Progenitor cell of endocrine pancreas (in vitro differentiated cells): ENCODE measurements around the gene CALY. TPM values are rescaled to one million over a fixed set of nuclear protein-coding genes. Genes with fewer than 3 reads are reported as not detected.
A peak's percentile ranks its signal among the peaks of the same experiment; 100 is the strongest.

Source experiments
- DNase-seq: peaks from one replicate; pipeline ENCODE4 v3.0.0; 2021; ENCODE audit warnings: low spot score; ENCODE audit not compliant: unreplicated experiment
- H3K27ac Mint-ChIP-seq: 2 replicates; pipeline ENCODE4 v1.8.0; 2021; ENCODE audit warnings: mild to moderate bottlenecking, moderate library complexity, mixed read lengths
- H3K27me3 Mint-ChIP-seq: 2 replicates; pipeline ENCODE4 v1.8.0; 2021; ENCODE audit warnings: mixed read lengths
- H3K36me3 Mint-ChIP-seq: 2 replicates; pipeline ENCODE4 v1.8.0; 2022; ENCODE audit warnings: mixed read lengths; ENCODE audit not compliant: insufficient read depth
- H3K4me1 Mint-ChIP-seq: 2 replicates; pipeline ENCODE4 v1.8.0; 2021; ENCODE audit warnings: low read depth, mixed read lengths
- H3K4me3 Mint-ChIP-seq: 2 replicates; pipeline ENCODE4 v1.8.0; 2021; ENCODE audit warnings: low read depth, mild to moderate bottlenecking, moderate library complexity, mixed read lengths
- H3K9me3 Mint-ChIP-seq: 2 replicates; pipeline ENCODE4 v1.8.0; 2021; ENCODE audit warnings: low read depth, mixed read lengths
- CTCF ChIP-seq: fragments of 200-600 bp; sonication (generic); IDR thresholded peaks from one replicate; pipeline ENCODE4 v1.5.0; 2021; ENCODE audit warnings: antibody characterized with exemption, mild to moderate bottlenecking; ENCODE audit not compliant: unreplicated experiment
- total RNA-seq: library from RNA; stranded (reverse); gene quantifications from 2 replicates; pipeline ENCODE4 v1.2.1, GENCODE V29; 2021

Gene CALY
- total RNA-seq, 1 donor from 2014 or later, result 2.5 TPM

- Mint-ChIP-seq H3K27ac (no peak overlapping the region), H3K27me3 (peaks cover 23% of the 10 kb centered on the region)
- no peak for DNase-seq
Observed at GRCh38 chr10:133379801-133380666, 43.3 kb upstream of the CALY start.

GRCh38 chr10:133379152-133379800, 42.6 kb upstream of the CALY start, which contains the start of gene PAOX:
TSS of gene PAOX (plus strand) at chr10:133379262. CDS start at chr10:133379317, 55 bp downstream.
- H3K4me3 Mint-ChIP-seq, result peak within 1 kb of the TSS; percentile 71
- peak; percentile 56 for DNase-seq
- H3K4me1 Mint-ChIP-seq, result peaks cover 1% of the 10 kb centered on the region
- TF ChIP-seq CTCF, result no peak
- H3K27ac Mint-ChIP-seq, result no peak within 1 kb of the TSS
- H3K27me3 Mint-ChIP-seq, result peaks cover 29% of the 10 kb centered on the region
- no peaks in the 10 kb centered on the region for H3K9me3 Mint-ChIP-seq
- no peaks in the 10 kb centered on the region for H3K36me3 Mint-ChIP-seq

More at GRCh38 chr10:133379801-133380666, 43.3 kb upstream of the CALY start:
- H3K36me3 Mint-ChIP-seq, result peaks cover 3% of the 10 kb centered on the region
- H3K4me1 Mint-ChIP-seq, result peaks cover 1% of the 10 kb centered on the region
- peak overlapping the region; percentile 65 for H3K4me3 Mint-ChIP-seq
- no peaks in the 10 kb centered on the region for H3K9me3 Mint-ChIP-seq
- TF ChIP-seq CTCF, result no peak

GRCh38 chr10:133378251-133379096, 41.8 kb upstream of the CALY start:
- Mint-ChIP-seq H3K4me1 (peaks cover 4% of the 10 kb centered on the region), H3K9me3 (no peaks in the 10 kb centered on the region), H3K4me3 (peak overlapping the region; percentile 71), H3K27me3 (peaks cover 33% of the 10 kb centered on the region), H3K27ac (no peak overlapping the region), H3K36me3 (no peaks in the 10 kb centered on the region)
- TF ChIP-seq CTCF, result no peak
- DNase-seq, result no peak

GRCh38 chr10:133377818-133378250, 41.1 kb upstream of the CALY start:
- H3K4me1 Mint-ChIP-seq, result peaks cover 5% of the 10 kb centered on the region
- no peak for DNase-seq
- H3K4me3 Mint-ChIP-seq, result peak overlapping the region; percentile 71
- H3K27me3 Mint-ChIP-seq, result peaks cover 33% of the 10 kb centered on the region
- H3K9me3 Mint-ChIP-seq, result no peaks in the 10 kb centered on the region
- H3K27ac Mint-ChIP-seq, result no peak overlapping the region
- no peaks in the 10 kb centered on the region for H3K36me3 Mint-ChIP-seq
- TF ChIP-seq CTCF, result no peak
